HG03103 (cell line): ENCODE results near the gene PCSK4.

ENCODE experiments used
- ATAC-seq: cut with Tn5 transposase; IDR thresholded peaks from one replicate; pipeline ENCODE4 v1.9.1; 2021; ENCODE audit warnings: low read depth; ENCODE audit not compliant: unreplicated experiment

PCSK4 gene

DNA sequence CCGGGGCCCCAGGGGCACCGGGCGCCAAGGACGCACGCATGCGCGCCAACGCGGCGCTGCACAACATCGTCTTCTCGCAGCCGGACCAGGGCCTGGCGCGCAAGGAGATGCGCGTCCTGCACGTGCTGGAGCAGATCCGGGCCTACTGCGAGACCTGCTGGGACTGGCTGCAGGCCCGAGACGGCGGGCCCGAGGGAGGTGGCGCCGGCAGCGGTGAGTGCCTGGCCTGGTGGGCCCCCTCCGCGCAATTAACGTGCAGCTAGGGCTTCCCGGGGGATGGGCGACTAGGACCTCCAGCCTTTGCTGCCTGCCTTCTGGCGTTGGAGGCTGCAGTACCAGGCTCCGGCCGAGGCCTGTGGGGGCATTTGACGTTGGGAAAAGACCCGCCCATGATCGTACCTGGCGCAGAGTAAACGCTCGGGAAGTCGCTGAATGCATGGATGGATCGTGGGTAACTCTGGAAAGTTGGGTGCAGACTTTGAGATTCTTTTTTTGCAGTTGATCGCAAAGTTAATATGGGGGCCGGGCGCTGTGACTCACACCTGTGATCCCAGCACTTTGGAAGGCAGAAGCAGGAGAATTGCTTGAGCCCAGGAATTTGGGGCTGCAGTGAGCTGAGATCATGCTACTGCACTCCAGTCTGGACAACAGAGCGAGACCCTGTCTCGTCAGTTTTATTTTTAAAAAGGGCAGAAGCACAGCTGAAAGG is 33.0 kb downstream of the PCSK4 start:
- ATAC-seq = no peak

DNA sequence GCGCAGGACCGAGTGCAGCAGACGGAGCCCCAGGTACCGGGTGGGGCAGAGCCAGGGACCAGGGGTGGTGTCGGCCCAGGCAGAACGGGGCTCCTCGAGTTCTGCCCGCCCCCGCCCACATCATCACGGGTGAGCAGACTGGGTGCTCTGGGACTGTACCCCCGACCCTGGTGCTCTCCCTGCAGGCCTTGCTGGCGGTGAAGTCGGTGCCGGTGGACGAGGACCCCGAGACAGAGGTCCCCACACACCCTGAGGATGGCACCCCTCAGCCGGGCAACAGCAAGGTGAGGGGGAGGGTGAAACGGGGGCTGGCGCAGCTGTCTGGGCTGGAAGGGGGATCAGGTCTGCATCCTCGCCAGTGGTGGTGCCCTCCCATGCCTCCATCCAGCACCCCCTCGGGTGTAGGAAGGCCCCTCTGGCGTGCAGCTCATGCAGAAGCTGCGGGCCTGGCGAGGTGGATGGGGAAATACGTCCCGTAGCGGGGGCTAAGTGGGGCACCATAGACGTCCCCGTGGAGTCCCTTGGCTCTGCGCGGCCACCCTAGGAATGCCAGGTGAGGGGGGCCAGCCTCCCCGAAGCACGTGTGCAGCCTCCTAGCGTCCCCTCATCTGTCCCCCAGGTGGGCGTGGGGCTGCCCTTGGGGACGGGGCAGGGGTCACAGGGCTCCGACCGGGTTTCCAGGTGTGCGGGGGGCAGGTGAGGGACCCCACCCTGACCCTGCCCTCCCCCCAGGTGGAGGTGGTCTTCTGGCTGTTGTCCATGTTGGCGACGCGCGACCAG is 33.8 kb downstream of the PCSK4 start:
- no peak for ATAC-seq

DNA sequence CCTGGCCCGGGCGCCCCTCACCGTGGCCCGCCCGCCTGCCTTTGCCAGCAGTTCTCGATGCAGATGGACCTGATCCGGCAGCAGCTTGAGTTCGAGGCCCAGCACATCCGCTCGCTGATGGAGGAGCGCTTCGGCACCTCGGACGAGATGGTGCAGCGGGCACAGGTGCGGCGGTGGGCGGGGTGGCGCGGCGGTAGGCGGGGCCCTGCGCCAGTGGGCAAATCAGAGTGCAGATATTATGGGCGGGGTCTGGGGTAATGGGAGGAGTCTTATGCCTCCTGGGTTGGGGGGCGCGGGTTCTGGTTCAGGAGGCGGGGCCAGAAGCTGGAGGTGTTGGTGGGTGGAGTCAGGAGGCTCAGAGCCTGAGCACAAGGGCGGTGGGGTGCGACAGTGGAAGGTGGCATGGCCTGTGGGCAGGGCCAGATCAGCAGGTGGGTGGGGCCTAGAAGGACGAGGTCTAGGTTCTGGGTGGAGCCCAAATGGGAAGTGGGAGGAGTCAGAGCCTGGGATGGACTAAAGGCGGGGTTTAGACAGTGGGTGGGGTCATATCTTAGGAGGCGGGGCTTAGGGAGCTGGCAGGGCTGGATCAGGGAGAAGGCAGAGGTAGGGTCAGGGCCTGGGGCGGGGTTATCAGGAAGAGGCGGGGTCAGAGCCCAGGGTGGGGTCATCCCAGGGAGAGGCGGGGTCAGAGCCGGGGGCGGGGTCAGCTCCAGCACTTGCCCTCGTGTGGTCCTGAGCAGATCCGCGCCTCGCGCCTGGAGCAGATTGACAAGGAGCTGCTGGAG is 34.6 kb downstream of the PCSK4 start:
- ATAC-seq = no peak

DNA sequence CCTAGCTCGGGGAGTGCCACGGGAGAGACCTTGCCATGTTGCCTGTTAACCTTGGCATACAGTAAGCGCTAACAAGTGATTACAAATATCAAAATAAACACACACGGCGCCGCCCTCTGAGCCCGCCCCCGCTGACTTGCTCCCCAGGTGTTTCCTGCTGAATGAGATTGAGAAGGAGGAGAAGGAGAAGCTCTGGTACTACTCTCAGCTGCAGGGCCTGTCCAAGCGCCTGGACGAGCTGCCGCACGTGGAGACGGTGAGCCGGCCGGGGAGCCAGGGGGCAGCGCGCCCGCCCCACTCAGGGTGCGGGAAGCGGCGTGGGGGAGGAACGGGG is 35.2 kb downstream of the PCSK4 start:
- no peak for ATAC-seq

DNA sequence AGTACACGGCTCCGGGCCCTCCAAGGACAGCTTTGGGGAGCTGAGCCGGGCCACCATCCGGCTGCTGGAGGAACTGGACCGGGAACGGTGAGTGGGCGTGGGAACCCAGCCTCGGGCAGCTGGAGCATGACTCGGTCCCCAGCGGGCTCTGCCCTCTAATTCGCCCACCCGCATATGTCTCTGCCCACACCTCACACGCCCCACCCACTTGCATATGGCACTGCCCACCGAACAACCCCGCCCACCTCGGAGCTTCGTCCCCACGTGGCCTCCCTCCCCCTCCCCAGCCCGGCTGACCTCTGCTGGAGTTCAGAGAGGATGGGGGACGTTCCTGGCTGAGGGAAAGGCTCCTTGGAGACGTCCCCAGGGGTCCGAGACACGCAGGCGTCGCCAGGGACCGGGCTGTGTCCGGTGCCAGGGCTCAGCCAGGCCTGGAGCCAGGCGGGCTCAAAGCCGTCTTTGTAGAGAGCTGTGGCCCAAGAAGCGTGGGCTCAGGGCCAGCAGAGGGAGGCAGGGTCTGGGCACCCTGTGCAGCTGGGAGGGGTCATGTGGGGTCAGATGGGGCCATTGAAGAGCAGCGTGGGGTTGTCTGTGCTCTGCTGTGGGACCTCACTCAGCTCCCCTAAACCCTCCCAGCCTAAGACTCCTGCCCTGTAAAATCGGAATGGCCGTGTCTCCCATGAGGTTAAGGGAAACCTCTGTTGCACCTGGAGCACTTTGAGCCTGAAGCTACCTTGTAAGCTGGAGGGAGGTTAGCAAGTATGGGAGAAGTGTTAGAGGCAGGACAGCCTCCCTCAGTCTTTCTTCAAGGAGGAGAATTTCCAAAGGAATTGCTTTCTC is 36.4 kb downstream of the PCSK4 start:
- ATAC-seq = no peak

DNA sequence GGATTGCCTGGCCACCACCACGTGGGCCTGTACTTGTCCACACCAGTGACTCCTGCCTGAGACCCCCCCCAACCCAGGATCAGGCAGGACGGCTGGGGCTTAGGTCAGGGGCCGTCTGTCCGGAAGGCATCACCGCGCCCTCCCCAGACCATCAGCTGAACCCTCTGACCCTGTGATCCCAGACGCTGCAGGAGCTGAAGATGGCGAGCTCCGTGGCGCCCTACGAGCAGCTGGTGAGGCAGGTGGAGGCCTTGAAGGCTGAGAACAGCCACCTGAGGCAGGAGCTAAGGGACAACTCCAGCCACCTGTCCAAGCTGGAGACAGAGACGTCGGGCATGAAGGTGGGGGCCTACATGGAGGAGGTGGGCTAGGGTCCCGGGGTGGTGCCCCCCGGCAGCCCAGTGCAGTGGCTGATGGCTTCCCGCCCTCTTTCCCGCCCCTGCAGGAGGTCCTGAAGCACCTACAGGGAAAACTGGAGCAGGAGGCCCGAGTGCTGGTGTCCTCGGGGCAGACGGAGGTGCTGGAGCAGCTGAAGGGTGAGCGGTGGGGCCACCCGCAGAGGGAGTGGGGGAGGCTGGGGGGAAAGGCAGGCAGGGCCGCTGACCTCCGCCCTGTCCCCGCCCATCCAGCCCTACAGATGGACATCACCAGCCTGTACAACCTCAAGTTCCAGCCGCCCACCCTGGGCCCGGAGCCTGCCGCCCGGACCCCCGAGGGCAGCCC is 37.2 kb downstream of the PCSK4 start:
- ATAC-seq = no peak

DNA sequence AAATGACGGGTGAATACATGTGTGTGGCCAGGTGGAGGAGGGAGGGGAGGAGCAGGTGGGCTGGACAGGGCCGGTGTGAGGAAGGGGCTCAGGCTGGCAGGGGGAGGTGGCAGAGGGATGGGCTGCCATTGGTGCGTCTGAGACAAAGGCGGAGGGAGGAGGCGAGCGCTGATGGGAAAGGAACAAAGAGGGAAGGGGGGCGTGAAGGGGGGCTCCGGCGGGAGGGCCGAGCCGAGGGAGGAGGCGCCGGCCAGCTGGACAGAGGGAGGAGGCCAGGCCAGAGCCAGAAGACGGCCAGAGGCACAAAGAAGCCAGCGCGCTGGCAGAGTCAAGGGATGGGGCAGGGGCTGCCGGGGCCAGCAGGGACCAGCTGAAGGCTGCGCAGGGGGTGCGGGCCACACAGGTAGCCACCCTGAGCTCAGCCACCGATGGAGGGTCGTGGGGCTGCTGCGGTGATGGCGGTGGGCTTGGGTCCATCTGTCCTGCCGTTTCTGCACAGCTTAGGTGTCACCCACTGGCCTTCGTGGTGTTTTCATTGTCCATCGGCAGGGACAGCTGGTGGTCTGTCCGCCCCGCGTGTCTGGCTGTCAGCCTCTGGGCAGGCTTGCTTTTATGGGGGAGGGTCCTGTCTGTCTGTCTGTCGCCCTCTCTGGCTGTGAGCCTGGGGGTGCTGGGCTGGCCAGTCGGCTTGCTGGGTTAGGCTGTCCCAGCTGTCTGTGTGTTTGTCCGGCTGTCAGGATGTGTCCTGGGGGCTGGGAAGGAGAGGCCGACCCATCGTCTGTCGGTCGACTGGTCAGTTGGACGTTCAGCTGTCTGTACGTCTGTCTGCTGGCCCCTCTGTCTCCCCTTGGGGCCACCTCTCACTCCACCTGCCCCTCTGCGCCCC is 38.0 kb downstream of the PCSK4 start:
- ATAC-seq = no peak

DNA sequence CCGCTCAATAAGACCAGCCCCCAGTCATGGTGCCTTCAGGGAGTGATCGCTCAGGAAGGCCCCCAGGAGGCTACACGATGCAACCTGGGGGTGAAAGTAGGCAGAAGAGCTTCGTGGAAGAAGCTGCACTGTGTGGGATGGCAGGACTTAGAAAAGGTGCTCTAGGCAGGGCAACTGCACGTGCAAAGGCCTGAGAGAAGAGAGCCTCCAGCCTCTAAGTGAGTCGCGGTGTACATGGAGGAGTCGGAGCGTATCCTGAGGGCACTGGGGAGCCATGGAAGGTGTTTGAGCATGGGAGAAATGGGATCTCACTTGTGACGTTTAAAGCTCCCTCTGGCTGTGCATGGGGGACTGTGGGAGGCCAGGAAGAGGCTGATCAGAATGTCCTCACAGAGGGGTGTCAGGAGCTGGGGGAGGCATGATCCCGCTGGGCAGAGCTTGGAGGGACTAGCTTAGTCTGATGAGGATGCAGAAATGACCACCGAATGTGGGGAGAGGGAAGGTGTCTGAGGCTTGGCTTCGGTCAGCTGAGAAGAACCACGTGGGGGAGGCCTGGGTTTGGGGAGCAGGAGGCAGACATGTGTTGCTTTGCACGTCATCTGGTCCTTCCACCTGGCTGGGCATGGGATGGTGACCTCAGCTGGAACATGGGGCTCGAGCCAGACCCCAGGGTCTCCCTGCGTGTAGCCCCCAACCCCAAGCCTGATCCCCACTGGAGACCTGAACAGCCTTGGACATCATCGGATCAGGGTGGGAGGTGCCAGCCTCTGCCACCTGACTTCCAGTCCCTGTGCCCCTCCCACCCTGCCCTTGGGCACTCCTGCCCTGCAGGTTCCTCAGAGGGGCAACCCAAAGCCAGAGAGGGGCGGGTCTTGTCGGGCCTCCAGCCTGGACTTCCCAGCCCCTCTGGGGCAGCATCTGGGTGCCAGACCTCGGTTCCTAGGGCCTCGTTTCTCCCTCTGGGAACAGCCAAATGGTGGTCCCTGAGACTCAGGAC is 39.1 kb downstream of the PCSK4 start:
- no peak for ATAC-seq

DNA sequence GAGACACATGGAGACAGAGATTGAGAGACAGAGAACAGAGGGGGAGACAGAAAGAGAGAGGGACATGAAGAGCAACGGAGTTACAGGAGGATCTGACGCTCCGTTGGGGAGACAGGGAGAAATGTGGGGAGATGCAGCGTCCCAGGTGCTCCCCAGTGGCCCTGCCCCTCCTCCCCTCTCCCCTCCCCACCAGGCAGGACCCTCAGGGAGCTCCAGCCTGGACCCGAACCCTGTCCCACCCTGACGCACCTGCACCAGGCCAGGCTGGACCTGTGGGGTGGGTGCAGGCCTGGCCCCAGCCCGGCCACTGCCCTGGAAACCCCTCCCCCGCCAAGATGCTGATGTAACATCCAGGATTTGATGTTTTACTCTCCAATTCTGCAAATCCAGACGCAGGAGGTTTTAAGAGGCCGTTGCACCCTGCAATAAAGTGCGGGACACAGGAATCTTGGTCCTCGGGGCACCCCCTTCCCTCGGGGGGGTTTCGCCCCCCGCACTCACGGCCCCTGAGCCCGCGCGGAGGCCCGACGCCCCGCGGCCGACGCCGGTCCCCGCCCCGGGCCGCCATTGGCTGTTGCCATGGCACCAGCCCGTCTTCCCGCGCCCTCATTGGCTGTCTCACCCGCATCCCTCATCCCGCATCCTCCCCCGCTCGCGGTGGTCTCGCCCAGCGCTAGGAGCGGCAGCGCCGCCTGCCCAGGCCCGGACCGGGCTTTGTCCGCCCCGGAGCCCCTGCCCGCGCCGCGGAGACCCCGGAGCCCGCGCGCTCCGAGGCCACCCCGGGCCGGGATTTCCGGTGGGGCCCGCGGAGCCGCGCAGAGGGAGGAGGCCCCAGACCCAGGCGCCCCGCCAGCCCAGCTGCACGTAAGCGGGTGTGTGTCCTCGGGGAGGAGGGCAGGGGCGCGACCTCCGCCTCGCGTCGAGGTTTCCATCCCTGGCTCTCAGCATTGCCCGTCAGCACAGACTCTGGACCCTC is 40.4 kb downstream of the PCSK4 start, which contains the start of gene APC2:
Gene APC2 (plus strand): TSS at position 655 of the 976 bp plus-strand sequence. CDS start 2,881 bp downstream, outside the sequence.
- ATAC-seq = no peak

DNA sequence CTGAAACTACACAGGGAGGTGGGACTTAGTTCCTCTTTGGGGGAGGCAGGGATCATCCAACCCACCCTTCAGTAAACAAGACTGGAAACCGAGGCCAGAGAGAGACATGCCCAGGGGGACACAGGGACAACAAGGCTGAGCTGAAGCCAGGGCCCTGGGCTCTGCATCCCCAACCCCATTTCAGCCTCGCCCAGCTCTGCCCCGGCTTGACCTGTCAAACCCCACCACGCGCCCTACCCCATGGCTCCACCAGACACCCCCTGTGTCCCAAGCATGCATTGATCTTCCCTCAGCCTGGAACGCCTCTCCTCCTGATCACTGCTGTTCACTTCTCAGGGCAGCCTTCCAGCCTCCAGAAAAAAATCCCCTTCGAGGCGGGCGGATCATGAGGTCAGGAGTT is 42.2 kb downstream of the PCSK4 start:
- ATAC-seq = no peak

DNA sequence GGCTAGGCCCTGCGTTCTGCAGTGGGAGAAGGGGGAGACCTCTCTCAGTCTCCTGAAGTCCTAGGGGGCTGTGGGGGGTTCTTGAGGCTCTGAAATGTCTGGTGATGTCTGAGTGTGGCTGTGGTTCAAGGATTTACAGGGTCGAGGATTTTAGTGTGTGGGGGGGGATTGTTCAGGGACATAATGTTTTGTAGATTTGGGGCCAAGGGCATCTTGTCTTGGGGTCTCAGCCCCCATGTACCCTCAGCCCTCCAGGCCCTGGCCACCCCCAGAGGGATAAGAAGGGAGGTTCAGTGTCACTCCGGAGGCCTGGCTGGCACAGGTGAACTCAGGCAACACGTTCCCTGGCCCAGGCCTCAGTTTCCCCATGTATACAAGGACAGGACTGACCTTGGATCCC is 42.6 kb downstream of the PCSK4 start:
- no peak for ATAC-seq

DNA sequence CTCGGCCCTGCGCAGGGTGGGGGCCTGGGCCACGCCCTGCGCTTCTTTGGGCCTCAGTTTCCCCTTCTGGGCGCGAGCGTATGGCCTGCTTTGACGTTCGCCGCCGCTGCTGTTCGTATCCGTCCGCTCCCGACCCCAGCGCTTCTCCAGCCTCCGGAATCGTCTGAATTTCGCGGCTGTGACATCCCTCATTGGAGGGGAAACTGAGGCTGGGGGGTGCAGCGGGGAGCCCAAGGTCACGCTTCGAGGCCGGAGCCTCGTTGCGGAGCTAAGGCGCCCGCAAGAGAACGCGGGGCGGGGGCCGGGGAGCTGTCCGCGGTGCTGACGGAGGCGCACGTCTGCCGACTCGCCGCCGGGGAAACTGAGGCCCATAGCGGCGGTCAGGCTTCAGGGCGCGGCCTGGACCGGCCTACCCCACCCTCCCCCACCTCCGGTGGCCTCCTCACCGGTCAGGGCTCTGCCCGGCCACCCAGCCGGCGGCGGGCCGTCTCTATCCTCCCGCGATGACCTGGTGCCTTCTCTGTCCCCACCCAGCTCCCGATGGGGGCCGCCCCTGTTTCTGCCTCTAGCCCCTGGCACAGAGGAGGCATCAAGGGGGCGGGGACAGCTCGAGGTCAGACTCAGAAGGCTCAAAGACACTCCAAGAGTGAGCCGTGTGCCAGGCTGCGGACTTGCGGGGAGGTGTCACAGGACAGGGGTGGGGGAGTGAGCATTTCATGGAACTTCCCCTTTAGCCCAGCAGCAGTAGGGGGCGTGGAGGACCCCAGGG is 43.3 kb downstream of the PCSK4 start:
- ATAC-seq = no peak

DNA sequence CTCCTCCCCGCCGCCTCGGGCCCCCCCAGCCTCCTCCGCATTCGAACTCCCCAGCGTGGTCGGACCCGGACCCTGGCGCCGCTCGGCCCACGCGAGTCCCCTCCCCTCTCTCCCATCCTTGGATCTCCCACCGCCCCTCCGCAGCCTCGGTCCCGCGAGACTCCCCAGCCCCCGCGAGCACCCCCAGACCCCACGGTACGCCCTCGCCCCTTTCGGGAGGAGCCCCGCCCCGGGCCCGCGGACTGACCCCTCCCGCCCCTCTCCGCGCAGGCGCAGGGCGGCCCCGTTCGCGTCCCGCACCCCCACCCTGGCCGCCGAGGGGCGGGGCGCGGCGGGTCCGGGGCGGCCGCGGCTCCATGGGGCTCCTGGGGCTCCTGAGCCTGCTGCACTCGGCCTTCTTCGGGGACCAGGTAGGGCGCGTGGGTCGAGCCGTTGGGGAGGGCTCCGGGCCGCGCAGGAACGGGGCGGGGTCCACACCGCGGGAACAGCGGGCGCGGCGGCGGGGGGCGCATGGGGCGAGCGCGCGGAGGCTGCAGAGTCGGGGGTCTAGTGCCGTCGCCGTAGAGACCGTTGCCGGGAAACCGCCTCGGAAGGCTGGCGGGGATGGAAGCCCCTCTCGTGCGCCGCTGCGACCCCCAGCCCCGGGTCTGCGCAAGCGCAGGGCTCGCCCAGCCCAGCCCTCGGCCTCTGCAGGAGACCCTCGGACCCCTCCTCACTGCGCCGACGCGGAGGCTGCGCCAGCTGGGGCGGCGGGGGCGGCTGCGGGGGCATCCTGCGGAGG is 44.0 kb downstream of the PCSK4 start:
- ATAC-seq = no peak

DNA sequence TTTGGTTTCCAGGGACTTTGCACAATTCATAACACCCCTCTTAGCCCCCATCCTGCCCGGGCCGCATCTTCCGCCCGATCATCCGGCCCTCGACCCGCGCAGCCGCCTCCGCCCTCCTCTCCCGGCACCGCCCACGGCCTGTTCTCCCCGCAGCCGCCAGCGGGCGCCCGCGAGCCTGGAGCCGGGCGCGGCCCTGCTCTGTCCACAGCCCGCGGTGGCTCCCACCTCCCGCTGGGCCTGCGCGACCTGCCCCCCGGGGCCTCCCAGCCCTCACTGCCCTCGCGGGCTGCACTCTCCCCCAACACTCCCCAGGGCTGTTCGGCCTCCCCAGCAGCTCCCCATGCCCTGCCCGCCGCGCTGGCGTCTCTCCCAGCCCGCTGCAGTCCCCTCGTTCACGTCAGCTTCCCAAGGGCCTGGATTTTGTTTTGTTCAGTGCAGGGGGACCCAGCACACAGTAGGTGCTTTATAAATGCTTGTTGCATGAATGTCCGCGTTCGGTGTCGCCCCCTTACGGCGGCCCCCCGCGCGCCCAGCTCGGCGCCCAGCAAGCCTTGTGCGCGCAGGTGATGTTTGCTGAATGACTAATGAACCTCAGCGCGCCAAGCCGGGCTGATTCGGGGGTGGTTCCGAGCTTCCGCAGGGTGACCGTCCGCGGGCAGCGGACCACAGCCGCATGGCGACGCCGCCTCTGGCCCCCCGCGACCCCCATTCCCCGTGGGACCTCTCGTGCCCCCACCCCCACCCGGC is 44.8 kb downstream of the PCSK4 start:
- ATAC-seq = peak; percentile 51
